ENCODE data around the gene TTC39B. TPM values are rescaled to one million over a fixed set of nuclear protein-coding genes. Genes with fewer than 3 reads are reported as not detected.

TTC39B gene
- total RNA-seq, 1 experiment from 2014 or later = 7.4 TPM

DNA sequence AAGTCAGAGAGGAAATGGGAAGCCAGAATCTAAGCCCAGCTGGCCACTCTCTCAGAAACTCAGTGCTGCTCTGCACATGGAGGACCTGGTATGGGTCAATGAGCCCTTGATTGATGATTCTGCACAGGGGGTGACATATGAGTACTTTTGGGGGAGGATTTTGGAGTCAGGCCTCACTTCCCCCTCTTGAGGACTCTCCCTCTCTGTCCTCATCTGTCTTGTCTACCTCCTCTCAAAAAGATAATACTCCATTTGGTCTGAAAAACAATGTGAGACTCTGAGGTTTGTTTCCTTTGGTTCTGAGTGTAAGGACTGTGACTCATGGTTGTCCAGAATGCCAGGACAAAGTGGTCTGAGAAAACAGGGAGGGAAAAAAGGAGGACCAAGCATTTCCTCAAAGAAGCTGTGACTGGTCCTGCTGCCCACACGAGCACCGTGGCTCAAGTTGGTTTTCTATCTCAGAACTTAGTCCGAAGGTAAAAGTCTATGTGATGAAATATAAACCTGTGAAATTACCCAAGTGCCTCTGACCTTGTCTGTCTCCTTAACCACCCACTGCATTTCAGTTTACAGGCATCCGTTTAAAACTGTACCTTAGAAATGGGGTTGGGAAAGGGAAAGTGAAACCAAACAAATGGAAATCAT, 11.1 kb downstream of the TTC39B start:
- ATAC-seq = no peak
- CTCF ChIA-PET = no interaction called here
- Histone ChIP-seq H2AFZ (ENCODE audit: low read depth, low read length, poor library complexity, severe bottlenecking) (no peak overlapping the region), H4K20me1 (ENCODE audit: insufficient read depth) (no peaks in the 10 kb centered on the region), H3K9me3 (ENCODE audit: control insufficient read depth in 1 of 2, insufficient read depth in 1 of 2, low read depth in 1 of 2, low read length in 2 of 2) (no peaks in the 10 kb centered on the region), H3K36me3 (ENCODE audit: control insufficient read depth in 1 of 2, insufficient read depth in 2 of 2, low read length in 2 of 2) (no peaks in the 10 kb centered on the region), H3K4me1 (ENCODE audit: control insufficient read depth in 1 of 2, insufficient read depth in 2 of 2, low read length in 2 of 2) (no peaks in the 10 kb centered on the region), H3K79me2 (ENCODE audit: insufficient read depth, low read length) (no peaks in the 10 kb centered on the region), H3K4me3 (replicated peaks in 1 of 2; ENCODE audit: low read depth in 1 of 2, low read length in 2 of 2) (no peak overlapping the region), H3K27ac (ENCODE audit: low read depth, low read length) (no peak overlapping the region), H3K27me3 (ENCODE audit: insufficient read depth, low read length) (no peaks in the 10 kb centered on the region), H3K9me2 (ENCODE audit: insufficient read depth) (no peaks in the 10 kb centered on the region), H3K9ac (ENCODE audit: low read length) (no peak overlapping the region), H3K4me2 (ENCODE audit: low read length) (no peak overlapping the region)
- POLR2A ChIA-PET = no interaction called here
- RAD21 ChIA-PET (ENCODE audit: low non-redundant PET in 1 of 2, low total read pairs in 2 of 2, uncharacterized antibody in 2 of 2, unreplicated experiment in 2 of 2) = no interaction called here
- intact Hi-C loops (cut with micrococcal nuclease) = no loop called here
- no peak for DNase-seq (ENCODE audit: low read depth, low spot score)
- BruUV-seq (replicated peaks) = no TSS peak
- TF ChIP-seq SP1 (IDR thresholded peaks at IDR 0.05; ENCODE audit: low read depth) (no peak), CEBPB (IDR thresholded peaks at IDR 0.05; ENCODE audit: low read depth) (no peak), FOSL1 (IDR thresholded peaks at IDR 0.05; ENCODE audit: low read depth) (no peak), ZFX (IDR thresholded peaks at IDR 0.05) (no peak), RAD21 (IDR thresholded peaks at IDR 0.05; ENCODE audit: low read depth) (no peak), ELF1 (IDR thresholded peaks at IDR 0.05; ENCODE audit: borderline replicate concordance, low read depth) (no peak), SRF (IDR thresholded peaks at IDR 0.05; ENCODE audit: low read depth) (no peak), EZH2 (IDR thresholded peaks at IDR 0.05) (no peak), EZH2phosphoT487 (IDR thresholded peaks at IDR 0.05; ENCODE audit: borderline replicate concordance) (no peak), YY1 (IDR thresholded peaks at IDR 0.05; ENCODE audit: extremely low read depth, insufficient replicate concordance, low read depth, low read length) (no peak), CBX3 (IDR thresholded peaks at IDR 0.05; ENCODE audit: low read depth) (no peak), ZNF274 (IDR thresholded peaks at IDR 0.05; ENCODE audit: low read depth, low read length) (no peak), TCF7L2 (IDR thresholded peaks at IDR 0.05; ENCODE audit: borderline replicate concordance, extremely low read depth, insufficient read depth, insufficient read length) (no peak), JUND (IDR thresholded peaks at IDR 0.05) (no peak)
- TF ChIP-seq, protein P1, sequence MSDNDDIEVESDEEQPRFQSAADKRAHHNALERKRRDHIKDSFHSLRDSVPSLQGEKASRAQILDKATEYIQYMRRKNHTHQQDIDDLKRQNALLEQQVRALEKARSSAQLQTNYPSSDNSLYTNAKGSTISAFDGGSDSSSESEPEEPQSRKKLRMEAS (IDR thresholded peaks at IDR 0.05) = no peak
- TF ChIP-seq, protein P2, sequence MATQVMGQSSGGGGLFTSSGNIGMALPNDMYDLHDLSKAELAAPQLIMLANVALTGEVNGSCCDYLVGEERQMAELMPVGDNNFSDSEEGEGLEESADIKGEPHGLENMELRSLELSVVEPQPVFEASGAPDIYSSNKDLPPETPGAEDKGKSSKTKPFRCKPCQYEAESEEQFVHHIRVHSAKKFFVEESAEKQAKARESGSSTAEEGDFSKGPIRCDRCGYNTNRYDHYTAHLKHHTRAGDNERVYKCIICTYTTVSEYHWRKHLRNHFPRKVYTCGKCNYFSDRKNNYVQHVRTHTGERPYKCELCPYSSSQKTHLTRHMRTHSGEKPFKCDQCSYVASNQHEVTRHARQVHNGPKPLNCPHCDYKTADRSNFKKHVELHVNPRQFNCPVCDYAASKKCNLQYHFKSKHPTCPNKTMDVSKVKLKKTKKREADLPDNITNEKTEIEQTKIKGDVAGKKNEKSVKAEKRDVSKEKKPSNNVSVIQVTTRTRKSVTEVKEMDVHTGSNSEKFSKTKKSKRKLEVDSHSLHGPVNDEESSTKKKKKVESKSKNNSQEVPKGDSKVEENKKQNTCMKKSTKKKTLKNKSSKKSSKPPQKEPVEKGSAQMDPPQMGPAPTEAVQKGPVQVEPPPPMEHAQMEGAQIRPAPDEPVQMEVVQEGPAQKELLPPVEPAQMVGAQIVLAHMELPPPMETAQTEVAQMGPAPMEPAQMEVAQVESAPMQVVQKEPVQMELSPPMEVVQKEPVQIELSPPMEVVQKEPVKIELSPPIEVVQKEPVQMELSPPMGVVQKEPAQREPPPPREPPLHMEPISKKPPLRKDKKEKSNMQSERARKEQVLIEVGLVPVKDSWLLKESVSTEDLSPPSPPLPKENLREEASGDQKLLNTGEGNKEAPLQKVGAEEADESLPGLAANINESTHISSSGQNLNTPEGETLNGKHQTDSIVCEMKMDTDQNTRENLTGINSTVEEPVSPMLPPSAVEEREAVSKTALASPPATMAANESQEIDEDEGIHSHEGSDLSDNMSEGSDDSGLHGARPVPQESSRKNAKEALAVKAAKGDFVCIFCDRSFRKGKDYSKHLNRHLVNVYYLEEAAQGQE (IDR thresholded peaks at IDR 0.05; ENCODE audit: low read depth) = no peak
- TF ChIP-seq, protein P3, sequence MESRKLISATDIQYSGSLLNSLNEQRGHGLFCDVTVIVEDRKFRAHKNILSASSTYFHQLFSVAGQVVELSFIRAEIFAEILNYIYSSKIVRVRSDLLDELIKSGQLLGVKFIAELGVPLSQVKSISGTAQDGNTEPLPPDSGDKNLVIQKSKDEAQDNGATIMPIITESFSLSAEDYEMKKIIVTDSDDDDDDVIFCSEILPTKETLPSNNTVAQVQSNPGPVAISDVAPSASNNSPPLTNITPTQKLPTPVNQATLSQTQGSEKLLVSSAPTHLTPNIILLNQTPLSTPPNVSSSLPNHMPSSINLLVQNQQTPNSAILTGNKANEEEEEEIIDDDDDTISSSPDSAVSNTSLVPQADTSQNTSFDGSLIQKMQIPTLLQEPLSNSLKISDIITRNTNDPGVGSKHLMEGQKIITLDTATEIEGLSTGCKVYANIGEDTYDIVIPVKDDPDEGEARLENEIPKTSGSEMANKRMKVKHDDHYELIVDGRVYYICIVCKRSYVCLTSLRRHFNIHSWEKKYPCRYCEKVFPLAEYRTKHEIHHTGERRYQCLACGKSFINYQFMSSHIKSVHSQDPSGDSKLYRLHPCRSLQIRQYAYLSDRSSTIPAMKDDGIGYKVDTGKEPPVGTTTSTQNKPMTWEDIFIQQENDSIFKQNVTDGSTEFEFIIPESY (IDR thresholded peaks at IDR 0.05; ENCODE audit: extremely low read depth, insufficient replicate concordance, low read length) = no peak
